HEK293 (cell line): ENCODE results near the gene KIF21B.

ENCODE experiments used
- KLF16 ChIP-seq: fragments of 450-650 bp; formaldehyde crosslinking; IDR thresholded peaks from 2 replicates; pipeline ENCODE4 v1.5.1; 2017; ENCODE audit warnings: missing biosample characterization, missing genetic modification characterization
- MZF1 ChIP-seq: fragments of 450-650 bp; formaldehyde crosslinking; IDR thresholded peaks from 2 replicates; pipeline ENCODE4 v1.5.1; 2017; ENCODE audit warnings: missing biosample characterization, missing genetic modification characterization, borderline replicate concordance
- PRDM1 ChIP-seq: fragments of 450-650 bp; formaldehyde crosslinking; IDR thresholded peaks from 2 replicates; pipeline ENCODE4; 2016; ENCODE audit warnings: missing biosample characterization, missing genetic modification characterization
- SETDB1 ChIP-seq: IDR thresholded peaks from one replicate; pipeline ENCODE4 v1.6.1; 2017; ENCODE audit warnings: mild to moderate bottlenecking, low read length, moderate library complexity, mixed read lengths; ENCODE audit not compliant: insufficient read length
- YY1 ChIP-seq: fragments of 450-650 bp; formaldehyde crosslinking; IDR thresholded peaks from 2 replicates; pipeline ENCODE4 v1.5.1; 2018; ENCODE audit warnings: missing biosample characterization, missing genetic modification characterization
- ZFP3 ChIP-seq: fragments of 450-650 bp; formaldehyde crosslinking; IDR thresholded peaks from 2 replicates; pipeline ENCODE4 v1.5.1; 2016; ENCODE audit warnings: low read depth, missing biosample characterization, missing genetic modification characterization
- ZNF174 ChIP-seq: fragments of 450-650 bp; formaldehyde crosslinking; IDR thresholded peaks from 2 replicates; pipeline ENCODE4 v1.5.0; 2017; ENCODE audit warnings: missing biosample characterization, mild to moderate bottlenecking, missing genetic modification characterization
- ZNF24 ChIP-seq: fragments of 450-650 bp; formaldehyde crosslinking; IDR thresholded peaks from 2 replicates; pipeline ENCODE4 v1.5.1; 2016; ENCODE audit warnings: missing biosample characterization, missing genetic modification characterization
- ZNF707 ChIP-seq: fragments of 450-650 bp; formaldehyde crosslinking; IDR thresholded peaks from 2 replicates; pipeline ENCODE4 v1.5.1; 2016; ENCODE audit warnings: missing biosample characterization, missing genetic modification characterization
- TF ChIP-seq, protein P1 (sequence below): fragments of 450-650 bp; formaldehyde crosslinking; IDR thresholded peaks from 2 replicates; pipeline ENCODE4 v1.5.1; 2016; ENCODE audit warnings: missing biosample characterization, missing genetic modification characterization
- TF ChIP-seq, protein P2 (sequence below): fragments of 450-650 bp; formaldehyde crosslinking; IDR thresholded peaks from 2 replicates; pipeline ENCODE4 v1.5.1; 2016; ENCODE audit warnings: missing biosample characterization, missing genetic modification characterization
- TF ChIP-seq, protein P3 (sequence below): fragments of 450-650 bp; formaldehyde crosslinking; IDR thresholded peaks from 2 replicates; pipeline ENCODE4 v1.5.1; 2016; ENCODE audit warnings: missing biosample characterization, missing genetic modification characterization

DNA sequence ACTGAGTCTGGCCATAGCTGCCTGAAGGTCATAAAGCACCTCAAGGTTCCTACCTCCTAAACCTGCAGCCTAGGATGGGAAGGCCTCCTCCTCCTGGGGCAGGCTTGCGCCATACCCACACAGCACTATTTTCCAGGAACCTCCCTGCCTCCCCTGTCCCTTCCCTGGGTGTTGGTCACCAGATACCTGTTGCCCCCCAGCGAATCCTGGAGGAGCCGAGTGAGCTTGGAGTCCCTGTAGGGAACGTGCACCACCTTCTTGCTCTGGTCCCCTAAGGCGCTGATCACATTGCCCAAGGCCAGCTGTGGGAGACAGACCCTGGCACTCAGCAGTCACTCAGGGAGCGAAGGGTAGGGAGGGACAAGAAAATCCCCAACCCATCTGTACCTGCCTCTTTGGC, 19.4 kb downstream of the KIF21B start:
- TF ChIP-seq ZNF707 (tag by site-specific recombination) (no peak), PRDM1 (tag by site-specific recombination) (no peak), ZNF24 (tag by site-specific recombination) (no peak), ZNF174 (tag by site-specific recombination) (no peak), KLF16 (tag by site-specific recombination) (no peak), ZFP3 (no peak), MZF1 (tag by site-specific recombination) (no peak), SETDB1 (no peak), YY1 (tag by site-specific recombination) (no peak)
- TF ChIP-seq, protein P1, sequence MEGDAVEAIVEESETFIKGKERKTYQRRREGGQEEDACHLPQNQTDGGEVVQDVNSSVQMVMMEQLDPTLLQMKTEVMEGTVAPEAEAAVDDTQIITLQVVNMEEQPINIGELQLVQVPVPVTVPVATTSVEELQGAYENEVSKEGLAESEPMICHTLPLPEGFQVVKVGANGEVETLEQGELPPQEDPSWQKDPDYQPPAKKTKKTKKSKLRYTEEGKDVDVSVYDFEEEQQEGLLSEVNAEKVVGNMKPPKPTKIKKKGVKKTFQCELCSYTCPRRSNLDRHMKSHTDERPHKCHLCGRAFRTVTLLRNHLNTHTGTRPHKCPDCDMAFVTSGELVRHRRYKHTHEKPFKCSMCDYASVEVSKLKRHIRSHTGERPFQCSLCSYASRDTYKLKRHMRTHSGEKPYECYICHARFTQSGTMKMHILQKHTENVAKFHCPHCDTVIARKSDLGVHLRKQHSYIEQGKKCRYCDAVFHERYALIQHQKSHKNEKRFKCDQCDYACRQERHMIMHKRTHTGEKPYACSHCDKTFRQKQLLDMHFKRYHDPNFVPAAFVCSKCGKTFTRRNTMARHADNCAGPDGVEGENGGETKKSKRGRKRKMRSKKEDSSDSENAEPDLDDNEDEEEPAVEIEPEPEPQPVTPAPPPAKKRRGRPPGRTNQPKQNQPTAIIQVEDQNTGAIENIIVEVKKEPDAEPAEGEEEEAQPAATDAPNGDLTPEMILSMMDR = no peak
- TF ChIP-seq, protein P2, sequence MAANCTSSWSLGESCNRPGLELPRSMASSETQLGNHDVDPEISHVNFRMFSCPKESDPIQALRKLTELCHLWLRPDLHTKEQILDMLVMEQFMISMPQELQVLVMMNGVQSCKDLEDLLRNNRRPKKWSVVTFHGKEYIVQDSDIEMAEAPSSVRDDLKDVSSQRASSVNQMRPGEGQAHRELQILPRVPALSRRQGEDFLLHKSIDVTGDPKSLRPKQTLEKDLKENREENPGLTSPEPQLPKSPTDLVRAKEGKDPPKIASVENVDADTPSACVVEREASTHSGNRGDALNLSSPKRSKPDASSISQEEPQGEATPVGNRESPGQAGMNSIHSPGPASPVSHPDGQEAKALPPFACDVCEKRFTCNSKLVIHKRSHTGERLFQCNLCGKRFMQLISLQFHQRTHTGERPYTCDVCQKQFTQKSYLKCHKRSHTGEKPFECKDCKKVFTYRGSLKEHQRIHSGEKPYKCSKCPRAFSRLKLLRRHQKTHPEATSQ (tag by site-specific recombination) = no peak
- TF ChIP-seq, protein P3, sequence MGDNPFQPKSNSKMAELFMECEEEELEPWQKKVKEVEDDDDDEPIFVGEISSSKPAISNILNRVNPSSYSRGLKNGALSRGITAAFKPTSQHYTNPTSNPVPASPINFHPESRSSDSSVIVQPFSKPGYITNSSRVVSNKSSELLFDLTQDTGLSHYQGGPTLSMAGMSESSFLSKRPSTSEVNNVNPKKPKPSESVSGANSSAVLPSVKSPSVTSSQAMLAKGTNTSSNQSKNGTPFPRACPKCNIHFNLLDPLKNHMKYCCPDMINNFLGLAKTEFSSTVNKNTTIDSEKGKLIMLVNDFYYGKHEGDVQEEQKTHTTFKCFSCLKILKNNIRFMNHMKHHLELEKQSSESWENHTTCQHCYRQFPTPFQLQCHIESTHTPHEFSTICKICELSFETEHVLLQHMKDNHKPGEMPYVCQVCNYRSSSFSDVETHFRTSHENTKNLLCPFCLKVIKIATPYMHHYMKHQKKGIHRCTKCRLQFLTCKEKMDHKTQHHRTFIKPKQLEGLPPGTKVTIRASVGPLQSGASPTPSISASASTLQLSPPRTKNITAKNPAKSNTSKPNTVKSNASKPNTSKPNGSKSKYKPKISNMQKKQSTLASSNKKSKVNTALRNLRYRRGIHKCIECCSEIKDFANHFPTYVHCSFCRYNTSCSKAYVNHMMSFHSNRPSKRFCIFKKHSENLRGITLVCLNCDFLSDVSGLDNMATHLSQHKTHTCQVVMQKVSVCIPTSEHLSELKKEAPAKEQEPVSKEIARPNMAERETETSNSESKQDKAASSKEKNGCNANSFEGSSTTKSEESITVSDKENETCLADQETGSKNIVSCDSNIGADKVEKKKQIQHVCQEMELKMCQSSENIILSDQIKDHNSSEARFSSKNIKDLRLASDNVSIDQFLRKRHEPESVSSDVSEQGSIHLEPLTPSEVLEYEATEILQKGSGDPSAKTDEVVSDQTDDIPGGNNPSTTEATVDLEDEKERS = no peak
